H1 (cell line): Measurements from ENCODE around the gene FCER2. TPM values are rescaled to one million over a fixed set of nuclear protein-coding genes. Genes with fewer than 3 reads are reported as not detected.

Experiments
- ATF3 ChIP-seq: IDR thresholded peaks from 2 replicates; pipeline ENCODE4 v1.6.1; 2011; ENCODE audit warnings: low read depth, mild to moderate bottlenecking, low read length; ENCODE audit not compliant: insufficient read depth
- BACH1 ChIP-seq: IDR thresholded peaks from 2 replicates; pipeline ENCODE4 v1.6.1; 2012; ENCODE audit warnings: low read length, improper control_type of control experiment
- JUND ChIP-seq: IDR thresholded peaks from 2 replicates; pipeline ENCODE4 v1.6.1; 2011; ENCODE audit warnings: mild to moderate bottlenecking, improper control_type of control experiment, low read length
- KDM4A ChIP-seq: IDR thresholded peaks from one replicate; pipeline ENCODE4 v1.7.1; 2012; ENCODE audit warnings: low read depth, mild to moderate bottlenecking, moderate library complexity, low read length, inconsistent platforms; ENCODE audit not compliant: severe bottlenecking
- MAX ChIP-seq: IDR thresholded peaks from 2 replicates; pipeline ENCODE4 v1.6.1; 2012; ENCODE audit warnings: inconsistent platforms
- NRF1 ChIP-seq: IDR thresholded peaks from 2 replicates; pipeline ENCODE4 v1.6.1; 2011; ENCODE audit warnings: mild to moderate bottlenecking, low read depth, low read length, improper control_type of control experiment
- RAD21 ChIP-seq, 2 experiments: IDR thresholded peaks in 1 of 2; conservative IDR thresholded peaks in 1 of 2; 2 replicates each; pipeline ENCODE4 v1.6.1; 2011; ENCODE audit warnings: low read depth in 2 of 2, low read length in 2 of 2, improper control_type of control experiment in 1 of 2, inconsistent platforms in 1 of 2, mild to moderate bottlenecking in 1 of 2, moderate library complexity in 1 of 2
- SIN3A ChIP-seq, 2 experiments: IDR thresholded peaks in 1 of 2; conservative IDR thresholded peaks in 1 of 2; 2 replicates each; pipeline ENCODE4 v1.6.1; 2011 to 2012; ENCODE audit warnings: low read length in 2 of 2, improper control_type of control experiment in 1 of 2, low read depth in 1 of 2, mild to moderate bottlenecking in 1 of 2
- SIRT6 ChIP-seq: IDR thresholded peaks from one replicate; pipeline ENCODE4 v1.7.1; 2012; ENCODE audit warnings: low read length, inconsistent platforms
- SP2 ChIP-seq: IDR thresholded peaks from 2 replicates; pipeline ENCODE4 v1.6.1; 2012; ENCODE audit warnings: mild to moderate bottlenecking, low read length, inconsistent platforms
- SUZ12 ChIP-seq: fragments of 200-600 bp; sonication (generic); IDR thresholded peaks from 2 replicates; pipeline ENCODE4 v1.6.1; 2012; ENCODE audit warnings: mild to moderate bottlenecking, inconsistent platforms, low read length, moderate library complexity, mixed read lengths
- polyA plus RNA-seq, 7 experiments: library from polyadenylated mRNA; depleted of rRNA in 3 of 7; stranded (reverse) in 5 of 7; unstranded in 2 of 7; fragments of >200 nt in 5 of 7; fragments of 200-250 nt in 2 of 7; gene quantifications; 1 replicate in 5 of 7; 2 replicates in 1 of 7; 4 replicates in 1 of 7; pipeline versions ENCODE4 v1.2.1 to v1.2.3, GENCODE V29; 2011 to 2013; ENCODE audit warnings: missing spikeins in 2 of 7, mixed read lengths in 2 of 7
- total RNA-seq: library from RNA; stranded (reverse); fragmentation: NEBNext Ultra II Directional; extraction: Animal tissue kit (Norgen Biotek cat#: 25700); gene quantifications from 2 replicates; pipeline ENCODE4 v1.2.1, GENCODE V29; 2021

Gene FCER2
- total and polyA plus RNA-seq, 2 of the 8 experiments (the other 6 are each of a cell fraction or from before 2014, with no cell fraction given), result 0.67 TPM; not detected in 1

- TF ChIP-seq RAD21 (IDR thresholded peaks at IDR 0.05 in 1 of 2, conservative IDR thresholded peaks at IDR 0.05 in 1 of 2; ENCODE audit: low read depth in 2 of 2, low read length in 2 of 2) (no peak), SIRT6 (no peak), NRF1 (no peak), SP2 (no peak), BACH1 (no peak), MAX (peak; percentile 74), SUZ12 (peak; percentile 68), ATF3 (no peak), KDM4A (no peak), JUND (no peak), SIN3A (conservative IDR thresholded peaks at IDR 0.05 in 1 of 2, IDR thresholded peaks at IDR 0.05 in 1 of 2; ENCODE audit: low read depth in 1 of 2, low read length in 2 of 2) (no peak)
Observed at GRCh38 chr19:7730286-7731217, 28.6 kb upstream of the FCER2 start (continued).
